NB4 (cell line): ENCODE results near the gene PRKD2.

Source experiments
- DNase-seq: peaks from one replicate; pipeline ENCODE4 v3.0.0; 2010; ENCODE audit warnings: low read depth
- H3K4me3 ChIP-seq: one replicate; pipeline ENCODE4 v1.5.1; 2011; ENCODE audit warnings: mild to moderate bottlenecking, low read depth, low read length, moderate library complexity
- CTCF ChIP-seq: IDR thresholded peaks from one replicate; pipeline ENCODE4 v1.5.1; 2012; ENCODE audit warnings: low read depth, low read length
- MAX ChIP-seq: IDR thresholded peaks from 2 replicates; pipeline ENCODE4 v1.6.1; 2011; ENCODE audit warnings: low read depth, low read length
- MYC ChIP-seq: IDR thresholded peaks from 2 replicates; pipeline ENCODE4 v1.6.1; 2011; ENCODE audit warnings: low read depth, low read length
- POLR2A ChIP-seq: IDR thresholded peaks from 2 replicates; pipeline ENCODE4 v1.6.1; 2011; ENCODE audit warnings: mild to moderate bottlenecking; ENCODE audit not compliant: insufficient read length; ENCODE audit errors: extremely low read depth

The PRKD2 gene

DNA sequence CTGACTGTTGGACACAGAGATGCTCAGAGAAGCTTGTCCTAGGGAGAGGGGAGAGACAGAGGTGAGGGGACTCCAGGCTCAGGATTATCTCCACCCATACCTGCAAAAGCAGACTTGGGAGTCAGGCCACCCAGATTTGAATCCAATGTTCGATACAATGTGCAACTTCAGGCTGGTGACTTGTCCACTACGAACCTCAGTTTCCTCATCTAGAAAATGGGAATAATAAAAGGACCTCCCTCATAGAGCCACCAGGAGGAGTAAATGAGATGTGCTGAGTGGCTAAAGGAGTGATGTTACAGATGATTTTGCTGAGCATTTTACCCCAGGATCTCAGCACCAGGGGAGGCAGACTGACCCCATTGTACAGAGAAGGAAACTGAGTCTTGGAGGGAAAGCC, 25.0 kb downstream of the PRKD2 start:
- TF ChIP-seq POLR2A (no peak), CTCF (no peak)
- DNase-seq: no peak
- no peak overlapping the region for H3K4me3 ChIP-seq

GRCh38 chr19:46691104-46691503, 25.8 kb downstream of the PRKD2 start:
- H3K4me3 ChIP-seq: no peak overlapping the region
- no peak for DNase-seq
- TF ChIP-seq POLR2A (no peak), MAX (no peak), MYC (no peak), CTCF (no peak)

- H3K4me3 ChIP-seq: no peak overlapping the region
- TF ChIP-seq MYC (no peak), CTCF (no peak), MAX (no peak), POLR2A (no peak)
Measured at GRCh38 chr19:46689358-46689757, 27.6 kb downstream of the PRKD2 start.

DNA sequence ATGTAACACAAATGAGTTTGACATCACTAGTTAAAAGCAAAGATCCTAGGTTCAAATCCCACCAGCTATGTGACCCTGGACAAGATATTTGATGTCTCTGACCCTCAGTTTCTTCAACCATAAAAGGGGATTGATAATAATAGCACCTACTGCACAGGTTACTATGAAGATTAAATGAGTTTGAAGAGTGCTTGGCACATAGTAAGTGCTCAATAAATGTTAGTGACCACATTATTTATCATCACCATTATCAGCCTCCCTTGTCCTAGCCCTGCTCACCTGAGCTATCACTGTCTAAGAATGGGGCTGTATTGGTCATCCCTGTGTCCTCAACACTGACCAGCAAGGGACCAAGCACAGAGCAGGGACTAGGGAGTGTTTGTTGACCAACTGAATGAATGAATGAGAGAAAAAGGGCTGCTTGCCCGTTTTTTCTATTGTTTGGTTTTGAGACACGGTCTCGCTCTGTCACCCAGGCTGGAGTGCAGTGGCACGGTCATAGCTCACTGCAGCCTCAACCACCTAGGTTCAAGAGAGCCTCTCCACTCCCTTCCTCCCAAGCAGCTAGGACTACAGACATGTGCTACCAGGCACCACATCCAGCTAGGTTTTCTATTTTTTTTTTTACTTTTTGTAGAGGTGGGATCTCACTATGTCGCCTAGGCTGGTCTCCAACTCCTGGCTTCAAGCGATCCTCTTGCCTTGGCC, 29.3 kb downstream of the PRKD2 start:
- TF ChIP-seq MYC (no peak), MAX (no peak), CTCF (no peak), POLR2A (no peak)
- no peak for DNase-seq
- H3K4me3 ChIP-seq: no peak overlapping the region

More at GRCh38 chr19:46689358-46689757, 27.6 kb downstream of the PRKD2 start:
- DNase-seq: no peak

DNA sequence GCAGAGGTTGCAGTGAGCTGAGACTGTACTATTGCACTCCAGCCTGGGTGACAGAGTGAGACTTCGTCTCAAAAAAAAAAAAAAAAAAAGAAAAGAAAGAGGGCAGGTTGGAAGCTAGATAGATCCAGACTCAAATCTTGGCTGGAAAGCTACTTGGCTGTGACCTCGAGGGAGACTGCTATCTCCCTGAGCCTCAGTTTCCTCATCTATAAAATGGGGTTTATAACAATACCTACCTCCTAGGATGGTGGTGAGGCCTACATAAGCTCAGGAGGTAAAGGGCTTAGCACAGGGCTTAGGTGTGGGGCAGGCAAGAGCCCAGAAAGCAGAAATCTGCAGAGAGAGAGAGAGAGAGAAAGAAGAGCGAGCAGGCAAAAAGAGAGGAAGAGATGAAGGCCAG, 31.7 kb downstream of the PRKD2 start:
- TF ChIP-seq CTCF (no peak), MAX (no peak)
- no peak overlapping the region for H3K4me3 ChIP-seq
- DNase-seq: no peak

- TF ChIP-seq POLR2A: no peak
- no peak for TF ChIP-seq MAX
- TF ChIP-seq MYC: no peak
- TF ChIP-seq CTCF: no peak
- peak; percentile 77 for DNase-seq
- no peak overlapping the region for H3K4me3 ChIP-seq
Measured at GRCh38 chr19:46678110-46678732, 38.7 kb downstream of the PRKD2 start.
